Activated CD4-positive, alpha-beta T cell treated with anti-CD3 and anti-CD28 coated beads, Interleukin-2, Interleukin-6, amounts not matched to agents 100 ng/mL and 50 ng/mL, durations not matched to agents 16 hours and 8 hours (primary cell): ENCODE data around the gene UMAD1.
"Not testable (repeated sequence)": the region's sequence is repeated elsewhere in the genome, so short reads cannot be mapped to it uniquely, and the experiment has no call there.

Experiments
- DNase-seq: peaks from one replicate; pipeline ENCODE4 v3.0.0-alpha.2; 2020

Gene UMAD1

GRCh38 chr7:7808156-7808555 lies 167.6 kb downstream of the UMAD1 start:
- DNase-seq: no peak

GRCh38 chr7:7808626-7809025 lies 168.1 kb downstream of the UMAD1 start:
- DNase-seq: no peak

GRCh38 chr7:7810380-7810779 lies 169.8 kb downstream of the UMAD1 start:
- DNase-seq: no peak

GRCh38 chr7:7810826-7811225 lies 170.3 kb downstream of the UMAD1 start:
- DNase-seq: no peak

- DNase-seq: no peak
Measured at GRCh38 chr7:7812112-7812511, 171.6 kb downstream of the UMAD1 start.

- DNase-seq: no peak
Measured at GRCh38 chr7:7815395-7815794, 174.8 kb downstream of the UMAD1 start.

GRCh38 chr7:7816084-7816483 lies 175.5 kb downstream of the UMAD1 start:
- DNase-seq: peak; percentile 47

- DNase-seq: peak; percentile 66
Measured at GRCh38 chr7:7816816-7817536, 176.4 kb downstream of the UMAD1 start.

- no peak for DNase-seq
Measured at GRCh38 chr7:7817748-7818147, 177.2 kb downstream of the UMAD1 start.

GRCh38 chr7:7818179-7818578 lies 177.6 kb downstream of the UMAD1 start:
- DNase-seq: not testable (repeated sequence)

- peak; percentile 23 for DNase-seq
Measured at GRCh38 chr7:7819442-7820247, 179.1 kb downstream of the UMAD1 start.

GRCh38 chr7:7820409-7820808 lies 179.9 kb downstream of the UMAD1 start:
- no peak for DNase-seq

GRCh38 chr7:7820939-7821338 lies 180.4 kb downstream of the UMAD1 start:
- no peak for DNase-seq

GRCh38 chr7:7821517-7821916 lies 181.0 kb downstream of the UMAD1 start:
- DNase-seq: no peak

GRCh38 chr7:7825294-7825693 lies 184.7 kb downstream of the UMAD1 start:
- DNase-seq: not testable (repeated sequence)

- DNase-seq: no peak
Measured at GRCh38 chr7:7829667-7830066, 189.1 kb downstream of the UMAD1 start.

GRCh38 chr7:7830122-7830878 lies 189.7 kb downstream of the UMAD1 start:
- peak; percentile 44 for DNase-seq

- DNase-seq: no peak
Measured at GRCh38 chr7:7832518-7832917, 192.0 kb downstream of the UMAD1 start.

GRCh38 chr7:7834761-7835160 lies 194.2 kb downstream of the UMAD1 start:
- no peak for DNase-seq

- no peak for DNase-seq
Measured at GRCh38 chr7:7841027-7841426, 200.5 kb downstream of the UMAD1 start.

- DNase-seq: no peak
Measured at GRCh38 chr7:7843240-7843639, 202.7 kb downstream of the UMAD1 start.

- DNase-seq: no peak
Measured at GRCh38 chr7:7843972-7844371, 203.4 kb downstream of the UMAD1 start.

- peak; percentile 9 for DNase-seq
Measured at GRCh38 chr7:7848246-7848645, 207.7 kb downstream of the UMAD1 start.

- no peak for DNase-seq
Measured at GRCh38 chr7:7848892-7849291, 208.3 kb downstream of the UMAD1 start.
